Embryonic facial prominence (tissue), 1 donor: ENCODE measurements around the gene TRAF2.

Source experiments
- DNase-seq: peaks from one replicate; pipeline ENCODE4 v3.0.0-alpha.2; 2016; ENCODE audit errors: extremely low spot score

TRAF2 gene

DNA sequence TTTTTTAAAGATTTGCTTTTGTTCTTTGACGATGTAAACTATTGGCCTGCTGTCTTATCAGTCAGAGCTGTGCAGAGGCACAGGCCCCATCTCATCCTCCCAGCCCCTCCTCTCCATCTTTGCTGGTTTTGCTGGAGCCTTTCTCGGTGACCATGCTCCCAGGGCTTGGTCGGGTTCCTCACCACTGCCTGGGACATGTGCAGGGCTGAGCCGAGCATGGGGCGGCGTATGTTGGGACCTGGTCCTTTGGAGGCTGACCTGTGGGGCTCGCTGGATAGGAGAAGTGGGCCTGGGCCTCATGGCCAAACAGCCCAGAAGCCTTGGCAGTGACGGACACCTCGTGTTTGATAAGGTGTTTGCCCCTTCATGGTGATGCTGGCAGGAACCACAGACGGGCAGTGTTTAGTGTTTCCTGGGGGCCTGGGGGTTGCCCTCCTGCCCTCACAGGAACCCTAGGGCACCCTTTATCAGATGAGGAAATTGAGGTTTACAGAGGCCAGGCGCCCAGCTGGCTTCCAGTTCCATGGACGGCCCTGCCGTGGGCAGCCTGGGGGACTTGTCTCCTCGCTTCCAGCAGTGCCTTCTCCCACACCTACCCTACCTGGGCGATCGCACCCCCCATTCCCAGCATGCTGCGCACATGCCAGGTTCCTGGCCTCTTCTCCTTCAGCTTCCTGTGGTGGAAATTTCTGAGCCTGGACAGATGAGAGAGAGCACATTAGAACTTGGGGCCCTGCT is 27.6 kb downstream of the TRAF2 start:
- DNase-seq = no peak

DNA sequence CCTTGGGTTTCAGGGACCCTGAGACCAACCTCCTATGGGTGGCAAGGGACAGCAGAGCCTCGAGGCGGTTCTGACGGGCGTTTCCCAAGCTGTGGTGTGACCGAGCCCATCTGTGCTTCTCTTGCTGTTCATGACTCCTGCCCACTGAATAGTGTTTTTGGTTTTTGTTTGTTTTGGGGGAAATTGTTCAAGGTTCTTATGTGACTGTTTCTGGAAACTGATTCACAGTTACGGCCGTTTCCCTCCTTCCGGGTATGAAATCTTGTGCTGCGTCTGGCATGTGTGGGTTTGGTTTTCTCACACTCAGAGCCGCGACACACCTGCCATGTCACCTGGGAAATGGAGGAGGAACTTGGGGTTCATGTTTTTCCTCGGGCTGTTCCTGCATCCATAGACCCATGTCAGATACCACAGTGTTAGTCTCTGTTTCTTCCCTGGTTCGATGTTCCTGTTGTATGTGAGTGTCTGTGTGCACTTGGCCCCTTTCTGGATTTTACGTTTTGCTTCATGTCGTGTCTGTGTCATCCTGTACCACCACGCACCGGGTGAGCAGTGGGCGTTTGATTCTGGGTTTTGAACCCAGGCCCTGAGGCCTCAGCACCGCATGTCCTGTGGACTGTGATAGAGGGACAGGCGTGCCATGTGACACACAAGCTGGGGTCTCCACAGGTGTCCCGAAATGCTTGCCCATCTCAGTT is 29.5 kb downstream of the TRAF2 start:
- DNase-seq = no peak

DNA sequence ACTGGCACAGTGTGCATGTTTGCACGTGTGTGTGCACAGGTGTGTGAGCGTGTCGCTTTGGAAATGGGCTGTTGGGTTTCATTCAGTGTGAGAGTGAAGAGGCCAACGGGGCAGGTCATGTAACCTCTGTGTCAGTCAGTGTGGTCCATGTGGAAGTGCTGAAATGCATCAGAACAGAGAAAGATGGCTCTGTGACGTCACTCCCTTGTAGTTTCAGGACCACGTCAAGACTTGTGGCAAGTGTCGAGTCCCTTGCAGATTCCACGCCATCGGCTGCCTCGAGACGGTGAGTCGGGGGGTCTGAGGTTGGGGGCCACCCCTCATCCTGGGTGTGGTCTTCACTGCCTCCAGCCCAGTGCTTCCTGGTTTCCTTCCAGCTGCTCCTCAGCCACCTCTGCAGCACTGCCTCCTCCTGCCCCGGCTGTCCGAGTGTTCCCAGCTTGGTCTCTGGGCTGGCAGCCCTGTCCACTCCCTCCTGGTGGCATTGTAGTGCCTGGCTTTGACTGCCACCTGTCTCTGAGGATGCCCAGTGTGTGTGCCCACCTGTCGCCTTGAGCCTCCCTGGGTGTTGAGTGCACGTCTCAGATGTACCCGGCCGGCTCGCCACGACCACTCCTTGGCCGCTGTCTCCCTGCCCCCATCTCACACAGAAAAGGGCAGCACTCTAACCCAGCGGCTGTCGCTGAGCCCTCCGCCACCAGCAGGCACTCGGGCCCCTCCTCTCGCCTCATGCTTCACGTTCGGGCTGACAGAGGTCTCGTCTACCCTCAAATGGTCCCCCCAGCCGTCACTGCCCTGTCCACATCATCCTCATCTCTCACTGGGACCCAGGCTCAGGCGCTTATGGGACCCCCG is 30.2 kb downstream of the TRAF2 start:
- no peak for DNase-seq

- no peak for DNase-seq
Observed at GRCh38 chr9:136917902-136918301, 31.6 kb downstream of the TRAF2 start.

GRCh38 chr9:136920069-136920468 is 33.8 kb downstream of the TRAF2 start:
- no peak for DNase-seq

GRCh38 chr9:136920734-136921231 is 34.5 kb downstream of the TRAF2 start:
- DNase-seq = no peak

- DNase-seq = no peak
Observed at GRCh38 chr9:136921307-136921706, 35.0 kb downstream of the TRAF2 start.

- no peak for DNase-seq
Observed at GRCh38 chr9:136921718-136922117, 35.4 kb downstream of the TRAF2 start.

- no peak for DNase-seq
Observed at GRCh38 chr9:136922540-136922939, 36.2 kb downstream of the TRAF2 start.

DNA sequence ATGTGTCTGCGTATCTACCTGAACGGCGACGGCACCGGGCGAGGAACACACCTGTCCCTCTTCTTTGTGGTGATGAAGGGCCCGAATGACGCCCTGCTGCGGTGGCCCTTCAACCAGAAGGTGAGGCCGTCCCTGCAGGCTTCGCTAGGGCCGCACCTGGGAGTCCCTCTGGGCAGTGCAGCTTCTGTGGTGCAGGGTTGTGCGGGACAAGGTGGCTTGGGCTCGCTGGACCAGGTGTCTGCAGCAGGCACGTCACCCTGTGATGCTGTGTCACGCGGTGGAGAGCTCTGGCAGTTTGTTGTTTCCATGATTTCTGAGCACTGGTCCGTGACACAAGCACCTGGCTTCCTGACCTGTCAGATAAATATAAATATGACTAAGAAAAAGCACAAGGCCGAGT is 37.6 kb downstream of the TRAF2 start:
- DNase-seq = no peak

DNA sequence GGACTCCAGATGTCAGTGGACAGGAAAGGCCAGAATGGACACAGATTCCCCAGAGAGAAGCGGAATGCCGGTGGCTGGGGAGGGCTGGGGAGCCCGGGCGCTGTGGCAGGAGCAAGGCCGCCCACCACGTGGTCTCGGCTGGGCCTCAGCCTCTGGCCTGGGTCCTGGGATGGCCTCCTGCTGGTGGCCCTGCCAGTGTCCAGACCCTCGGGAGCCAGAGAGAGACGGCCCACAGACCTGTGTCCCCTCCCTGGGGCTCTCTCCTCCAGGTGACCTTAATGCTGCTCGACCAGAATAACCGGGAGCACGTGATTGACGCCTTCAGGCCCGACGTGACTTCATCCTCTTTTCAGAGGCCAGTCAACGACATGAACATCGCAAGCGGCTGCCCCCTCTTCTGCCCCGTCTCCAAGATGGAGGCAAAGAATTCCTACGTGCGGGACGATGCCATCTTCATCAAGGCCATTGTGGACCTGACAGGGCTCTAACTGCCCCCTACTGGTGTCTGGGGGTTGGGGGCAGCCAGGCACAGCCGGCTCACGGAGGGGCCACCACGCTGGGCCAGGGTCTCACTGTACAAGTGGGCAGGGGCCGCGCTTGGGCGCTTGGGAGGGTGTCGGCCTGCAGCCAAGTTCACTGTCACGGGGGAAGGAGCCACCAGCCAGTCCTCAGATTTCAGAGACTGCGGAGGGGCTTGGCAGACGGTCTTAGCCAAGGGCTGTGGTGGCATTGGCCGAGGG is 39.3 kb downstream of the TRAF2 start:
- no peak for DNase-seq

GRCh38 chr9:136926154-136926704 is 39.9 kb downstream of the TRAF2 start:
- DNase-seq = no peak

DNA sequence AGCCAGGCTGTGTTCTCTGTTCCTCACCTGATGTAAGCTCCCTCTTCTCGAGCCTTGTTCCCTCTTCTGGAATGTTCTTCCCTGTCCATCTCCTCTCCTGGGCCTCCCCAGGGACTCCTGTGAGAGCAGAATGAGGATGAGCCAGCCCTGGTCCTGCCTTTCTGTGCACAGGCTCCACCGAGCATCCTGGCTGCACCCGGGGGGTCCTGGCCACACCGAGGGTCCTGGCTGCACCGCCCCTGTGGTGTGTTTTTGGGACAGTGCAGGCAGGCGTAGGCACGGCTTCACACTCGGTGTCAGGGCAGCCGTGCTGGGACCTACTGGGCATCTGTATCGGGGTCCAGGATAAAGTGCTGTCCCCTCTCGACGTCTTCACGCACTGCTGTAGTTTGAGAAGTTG is 40.4 kb downstream of the TRAF2 start:
- no peak for DNase-seq

DNA sequence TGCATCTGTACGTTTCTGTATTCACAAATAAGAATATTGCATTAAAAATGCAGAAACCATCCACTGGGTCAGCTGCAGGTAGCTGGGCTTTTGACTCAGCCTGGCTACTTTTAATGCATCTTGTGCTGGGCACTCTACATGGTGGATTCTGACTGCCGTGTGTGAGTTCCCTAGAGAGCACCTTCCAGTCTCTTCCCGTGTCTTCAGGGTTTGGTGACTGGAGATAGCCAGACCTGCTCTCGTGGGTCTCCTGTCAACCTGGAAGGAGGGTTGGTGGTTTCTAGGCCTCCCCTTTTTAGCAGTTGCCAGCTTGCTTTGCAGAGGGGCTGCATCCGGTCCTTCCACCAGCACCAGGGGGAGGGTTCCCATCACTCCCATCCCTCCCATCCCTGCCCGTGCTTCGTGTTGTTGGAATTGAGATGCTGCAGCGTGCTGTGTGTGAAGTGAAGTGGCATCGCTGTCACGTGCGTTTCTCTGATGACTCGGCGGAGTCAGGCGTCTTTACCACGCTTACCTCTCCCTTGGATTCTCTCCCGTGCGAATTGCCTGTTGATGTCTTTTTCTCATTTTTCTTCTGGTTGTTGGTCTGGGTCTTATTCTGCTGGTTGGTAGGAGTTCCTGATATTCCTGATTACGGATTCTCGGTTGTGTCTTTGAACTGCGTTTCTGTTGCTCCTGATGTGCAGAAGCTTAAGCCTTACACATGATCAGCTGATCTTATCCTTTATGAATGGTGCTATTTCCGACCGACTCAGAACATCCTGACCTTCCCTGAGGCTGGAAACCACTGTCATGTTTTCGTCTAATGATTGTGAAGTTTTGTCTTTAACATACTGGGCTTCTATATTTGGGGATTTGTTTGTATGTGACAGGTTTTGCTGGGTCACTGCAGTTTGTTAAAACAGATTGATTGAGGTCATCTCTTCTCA is 41.3 kb downstream of the TRAF2 start:
- DNase-seq = no peak

DNA sequence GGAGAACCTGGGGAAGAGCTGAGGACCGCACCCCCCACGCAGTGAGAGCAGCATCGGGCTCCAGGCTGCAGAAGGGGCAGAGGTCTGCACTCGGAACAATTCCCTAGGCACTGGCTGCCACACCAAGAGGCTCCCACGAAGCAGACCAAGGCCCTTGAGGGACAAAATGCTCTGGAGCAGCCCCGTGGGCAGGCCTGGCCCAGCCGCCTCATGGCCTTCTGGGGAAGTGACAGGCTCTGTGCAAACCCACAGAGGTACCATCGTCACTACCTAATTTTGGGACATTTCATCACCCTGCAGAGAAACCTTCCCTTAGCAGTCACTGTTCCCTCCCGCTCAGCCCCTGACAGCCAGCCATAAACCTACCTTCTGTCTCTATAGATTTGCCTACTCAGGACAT is 42.3 kb downstream of the TRAF2 start:
- no peak for DNase-seq

DNA sequence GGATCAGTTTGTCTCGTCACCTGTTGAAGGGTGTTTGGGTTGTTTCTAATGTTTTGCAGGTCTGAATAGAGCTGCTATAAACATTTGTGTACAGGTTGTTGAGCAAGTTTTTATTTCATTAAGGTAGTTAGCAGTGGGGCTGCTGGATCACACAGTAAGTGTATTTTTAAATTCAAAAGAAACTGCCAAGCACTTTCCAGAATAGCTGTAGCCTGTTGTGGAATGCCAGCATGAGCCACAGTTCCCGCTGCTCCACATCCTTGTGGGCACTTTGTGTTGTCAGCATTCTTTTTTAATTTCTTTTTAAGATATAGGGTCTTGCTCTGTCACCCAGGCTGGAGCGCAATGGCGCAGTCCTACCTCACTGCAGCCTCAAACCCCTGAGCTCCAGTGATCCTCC is 43.7 kb downstream of the TRAF2 start:
- DNase-seq = no peak

DNA sequence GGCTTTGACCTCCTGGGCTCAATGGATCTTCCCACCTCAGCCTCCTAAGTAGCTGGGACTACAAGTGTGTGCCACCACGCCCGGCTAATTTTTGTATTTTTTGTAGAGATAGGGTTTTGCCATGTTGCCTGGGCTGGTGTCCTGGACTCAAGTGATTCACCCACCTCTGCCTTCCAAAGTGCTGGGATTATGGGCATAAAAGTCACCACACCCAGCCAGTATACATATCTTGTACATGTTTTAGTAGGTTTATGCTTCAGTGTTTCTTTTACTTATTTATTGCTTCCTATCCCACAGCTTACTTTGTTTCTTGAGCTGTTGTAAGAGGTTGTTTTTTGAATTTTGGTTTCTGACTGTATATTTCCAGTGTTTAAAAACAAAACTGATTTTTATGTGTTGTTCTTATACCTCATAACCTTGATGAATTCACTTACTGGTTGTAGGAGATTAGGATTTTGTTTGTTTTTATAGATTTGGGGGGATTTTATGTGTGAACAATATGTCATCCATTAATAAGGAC is 45.4 kb downstream of the TRAF2 start:
- DNase-seq = no peak

GRCh38 chr9:136934277-136934676 is 48.0 kb downstream of the TRAF2 start:
- DNase-seq = no peak

DNA sequence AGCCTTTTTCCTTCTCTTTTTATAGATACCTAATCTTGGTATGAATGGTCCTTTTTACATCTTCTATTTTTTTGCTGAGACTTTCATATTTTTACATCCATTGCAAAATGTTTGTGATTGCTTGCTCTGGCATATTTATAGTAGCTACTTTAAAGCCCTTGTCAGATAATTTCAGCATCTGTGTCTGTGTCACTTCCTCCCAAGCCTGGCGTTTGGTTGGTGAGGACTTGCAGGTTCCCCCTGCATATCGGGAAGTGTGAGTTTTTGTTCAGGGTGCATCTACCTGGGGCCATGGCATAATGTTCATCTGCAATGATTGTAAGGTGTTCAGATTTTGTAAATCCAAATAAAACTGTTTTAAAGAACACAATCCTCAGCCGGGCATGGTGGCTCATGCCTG is 49.3 kb downstream of the TRAF2 start:
- no peak for DNase-seq

DNA sequence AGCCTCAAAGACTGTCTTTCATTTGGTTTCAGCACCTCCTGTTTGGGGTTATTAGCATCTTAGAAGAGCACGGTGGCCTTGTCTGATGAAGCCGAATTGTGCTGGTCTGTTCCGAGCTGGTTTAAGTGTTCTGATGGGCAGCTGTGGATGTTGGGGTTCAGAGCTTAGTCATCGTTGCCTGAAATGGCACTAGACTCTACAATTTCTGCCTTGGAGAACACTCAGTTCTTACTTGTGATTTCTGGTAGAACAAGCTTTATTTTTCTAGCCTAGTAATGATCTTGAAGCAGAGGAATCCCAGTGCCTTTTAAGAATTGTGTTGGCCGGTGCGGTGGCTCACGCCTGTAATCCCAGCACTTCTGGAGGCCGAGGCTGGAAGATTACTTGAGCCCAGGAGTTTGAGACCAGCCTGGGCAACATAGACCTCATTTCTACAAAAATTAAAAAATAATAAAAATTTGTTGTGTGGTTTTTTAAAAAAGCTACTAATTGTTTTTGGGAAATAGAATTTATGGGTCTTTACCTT is 50.4 kb downstream of the TRAF2 start:
- no peak for DNase-seq
